Trophoblast cell (in vitro differentiated cells and primary cell): ENCODE data around the gene KCNMA1.

Experiments
- DNase-seq, 2 donors: peaks; one replicate each; pipeline ENCODE4 v3.0.0-alpha.2; 2016
- H2AFZ ChIP-seq: 2 replicates; pipeline ENCODE4 v1.6.1; 2013; ENCODE audit warnings: low read length, moderate library complexity, mild to moderate bottlenecking; ENCODE audit not compliant: insufficient read depth, poor library complexity
- H2AK5ac ChIP-seq: 2 replicates; pipeline ENCODE4 v1.6.1; 2013; ENCODE audit warnings: mild to moderate bottlenecking, low read length
- H2BK120ac ChIP-seq: 2 replicates; pipeline ENCODE4 v1.6.1; 2013; ENCODE audit warnings: low read length, mild to moderate bottlenecking, moderate library complexity; ENCODE audit not compliant: insufficient read depth, poor library complexity
- H2BK12ac ChIP-seq: 2 replicates; pipeline ENCODE4 v1.6.1; 2013; ENCODE audit warnings: mild to moderate bottlenecking, low read length, moderate library complexity
- H2BK5ac ChIP-seq: 2 replicates; pipeline ENCODE4 v1.6.1; 2013; ENCODE audit warnings: low read length, low read depth, moderate library complexity, mild to moderate bottlenecking; ENCODE audit not compliant: poor library complexity
- H3K14ac ChIP-seq: 2 replicates; pipeline ENCODE4 v1.6.1; 2013; ENCODE audit warnings: mild to moderate bottlenecking, low read length
- H3K18ac ChIP-seq: 2 replicates; pipeline ENCODE4 v1.6.1; 2013; ENCODE audit warnings: mild to moderate bottlenecking, low read length
- H3K23ac ChIP-seq: 2 replicates; pipeline ENCODE4 v1.6.1; 2013; ENCODE audit warnings: low read length
- H3K27ac ChIP-seq: 2 replicates; pipeline ENCODE4 v1.5.1; 2013; ENCODE audit warnings: low read depth, mild to moderate bottlenecking, inconsistent platforms, low read length, moderate library complexity
- H3K27me3 ChIP-seq: 2 replicates; pipeline ENCODE4 v1.6.1; 2013; ENCODE audit warnings: inconsistent platforms, mild to moderate bottlenecking, low read length, moderate library complexity; ENCODE audit not compliant: insufficient read depth
- H3K36me3 ChIP-seq, 2 experiments: 1 replicate in 1 of 2; 2 replicates in 1 of 2; pipeline ENCODE4 v1.6.1; 2013; ENCODE audit warnings: low read length in 2 of 2, mild to moderate bottlenecking in 2 of 2, moderate library complexity in 1 of 2; ENCODE audit not compliant: insufficient read depth in 2 of 2, control insufficient read depth in 1 of 2
- H3K4ac ChIP-seq: 2 replicates; pipeline ENCODE4 v1.6.1; 2013; ENCODE audit warnings: low read depth, mild to moderate bottlenecking, low read length, moderate library complexity
- H3K4me1 ChIP-seq, 2 experiments: 1 replicate in 1 of 2; 2 replicates in 1 of 2; pipeline ENCODE4 v1.6.1; 2013; ENCODE audit warnings: low read length in 2 of 2, mild to moderate bottlenecking in 2 of 2, moderate library complexity in 1 of 2; ENCODE audit not compliant: insufficient read depth in 2 of 2, control insufficient read depth in 1 of 2
- H3K4me2 ChIP-seq: 2 replicates; pipeline ENCODE4 v1.6.1; 2013; ENCODE audit warnings: inconsistent platforms, mild to moderate bottlenecking, low read length, moderate library complexity
- H3K4me3 ChIP-seq: 2 replicates; pipeline ENCODE4 v1.5.1; 2013; ENCODE audit warnings: mild to moderate bottlenecking, low read depth, low read length, inconsistent platforms
- H3K79me1 ChIP-seq: one replicate; pipeline ENCODE4 v1.6.1; 2013; ENCODE audit warnings: low read length
- H3K79me2 ChIP-seq: 2 replicates; pipeline ENCODE4 v1.6.1; 2013; ENCODE audit warnings: low read length, mild to moderate bottlenecking; ENCODE audit not compliant: control insufficient read depth, insufficient read depth, poor library complexity
- H3K9ac ChIP-seq: 2 replicates; pipeline ENCODE4 v1.6.1; 2013; ENCODE audit warnings: mild to moderate bottlenecking, low read length
- H3K9me3 ChIP-seq: 2 replicates; pipeline ENCODE4 v1.6.1; 2013; ENCODE audit warnings: low read depth, mild to moderate bottlenecking, control low read depth, inconsistent platforms, low read length; ENCODE audit not compliant: insufficient read depth
- H4K12ac ChIP-seq: 2 replicates; pipeline ENCODE4 v1.6.1; 2013; ENCODE audit warnings: low read depth, mild to moderate bottlenecking, low read length, moderate library complexity
- H4K8ac ChIP-seq: 2 replicates; pipeline ENCODE4 v1.6.1; 2013; ENCODE audit warnings: low read depth, mild to moderate bottlenecking, low read length, moderate library complexity
- H4K91ac ChIP-seq: one replicate; pipeline ENCODE4 v1.6.1; 2013; ENCODE audit warnings: low read depth, mild to moderate bottlenecking, low read length, moderate library complexity
- WGBS: extraction: QIAGEN DNeasy Blood & Tissue Kit; methylation state at CpG from one replicate; pipeline ENCODE4 v1.1.7; 2013; ENCODE audit warnings: missing lambda C conversion rate; ENCODE audit not compliant: insufficient read length, insufficient coverage; ENCODE audit errors: extremely low coverage; 5-methylcytosine and 5-hydroxymethylcytosine counted together

The KCNMA1 gene

DNA sequence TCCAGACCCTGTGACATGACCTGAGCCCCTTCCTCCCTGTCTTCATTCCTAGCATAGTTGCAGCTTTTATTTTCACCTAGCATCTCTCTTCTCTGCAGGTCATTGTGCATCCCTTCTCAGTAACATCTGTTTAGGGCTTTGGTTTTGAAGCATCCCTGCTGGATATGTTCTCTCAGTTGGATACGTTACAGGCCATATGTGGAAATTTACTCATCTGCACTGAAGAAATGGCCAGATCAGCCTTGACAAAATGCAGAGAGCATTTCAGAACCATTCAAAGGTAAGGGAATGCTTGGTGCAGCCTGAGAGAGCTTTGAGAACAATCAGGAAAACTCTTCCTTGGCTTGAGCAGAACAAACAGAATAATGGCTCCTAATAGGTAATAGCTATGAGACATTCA lies 647.0 kb downstream of the KCNMA1 start:
- DNase-seq, result no peak
- Histone ChIP-seq H3K79me1 (no peaks in the 10 kb centered on the region), H3K79me2 (no peaks in the 10 kb centered on the region), H3K4me1 (no peaks in the 10 kb centered on the region), H2BK5ac (no peak overlapping the region), H3K4me3 (no peak overlapping the region), H3K9me3 (peaks cover 3% of the 10 kb centered on the region), H2BK120ac (no peak overlapping the region), H3K14ac (no peak overlapping the region), H2BK12ac (no peak overlapping the region), H3K36me3 (peaks cover 0 to 7% of the 10 kb centered on the region in 2 experiments), H3K27me3 (no peaks in the 10 kb centered on the region), H4K91ac (no peak overlapping the region), H3K4ac (no peak overlapping the region), H3K18ac (no peak overlapping the region), H3K4me2 (no peak overlapping the region), H3K23ac (no peak overlapping the region), H3K27ac (no peak overlapping the region), H2AK5ac (no peak overlapping the region), H4K8ac (no peak overlapping the region), H3K9ac (no peak overlapping the region), H2AFZ (no peak overlapping the region), H4K12ac (no peak overlapping the region)
- no CpG with 5 or more reads among the region's 1 CpG for WGBS

DNA sequence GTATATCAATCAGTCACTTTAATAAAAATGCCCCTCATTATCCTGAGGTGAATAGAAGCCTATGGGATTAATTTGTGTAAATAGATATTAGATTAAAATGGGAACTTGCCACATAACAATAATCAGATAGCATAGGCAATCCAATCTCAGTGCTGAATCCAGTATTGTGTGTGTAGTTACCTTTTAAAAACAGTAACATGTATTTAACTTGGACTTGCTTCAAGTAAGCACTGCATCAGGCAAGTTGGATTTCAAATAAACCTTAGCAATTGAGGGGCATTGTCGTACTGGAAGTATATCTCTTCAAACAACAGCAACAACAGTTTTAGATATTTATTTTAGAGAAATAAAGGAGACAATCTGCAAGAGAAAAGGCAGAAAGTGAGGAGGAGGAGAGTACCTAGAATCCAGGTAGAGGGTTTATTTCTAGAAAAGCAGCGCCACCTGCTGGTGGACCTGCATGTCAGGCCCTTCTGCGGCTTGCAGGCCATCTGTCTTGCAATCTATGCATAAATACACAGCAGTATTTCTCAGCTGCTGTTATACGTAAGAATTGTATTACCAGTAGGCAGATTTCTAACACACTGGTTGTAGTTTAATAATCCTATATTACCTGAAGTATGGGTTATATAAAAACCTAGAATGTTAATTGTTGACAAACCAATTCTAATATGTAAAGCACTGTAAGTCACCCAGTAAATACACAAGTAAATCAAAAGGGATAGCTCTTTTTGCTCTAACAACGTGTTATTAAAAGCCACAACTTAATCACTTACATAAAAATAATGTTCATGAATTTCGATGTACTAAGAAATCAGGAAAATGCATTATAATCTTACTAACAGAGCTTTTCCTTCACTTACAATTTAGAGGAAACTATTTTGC lies 652.8 kb downstream of the KCNMA1 start:
- no peak overlapping the region for H4K91ac ChIP-seq
- H2BK5ac ChIP-seq, result no peak overlapping the region

DNA sequence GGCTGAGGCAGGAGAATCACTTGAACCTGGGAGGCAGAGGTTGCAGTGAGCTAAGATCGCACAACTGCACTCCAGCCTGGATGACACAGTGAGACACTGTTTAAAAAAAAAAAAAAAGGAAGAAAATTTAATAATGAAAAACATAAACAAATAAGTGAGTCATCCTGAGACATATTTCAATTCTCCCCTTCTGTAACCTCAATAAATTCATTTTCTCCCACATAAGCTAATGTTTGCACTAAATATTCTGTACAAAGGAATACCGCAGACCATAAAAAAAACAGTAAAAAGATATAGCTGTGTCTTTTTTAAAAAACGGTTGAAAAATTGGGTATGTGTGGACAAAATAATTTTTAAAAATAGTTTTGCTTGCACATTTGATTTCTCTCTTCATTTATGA lies 654.0 kb downstream of the KCNMA1 start:
- Histone ChIP-seq H3K4me2 (no peak overlapping the region), H3K36me3 (peaks cover 0 to 2% of the 10 kb centered on the region in 2 experiments), H2BK5ac (no peak overlapping the region), H3K27ac (no peak overlapping the region), H4K91ac (no peak overlapping the region), H2BK120ac (no peak overlapping the region), H3K79me2 (no peaks in the 10 kb centered on the region), H3K27me3 (no peaks in the 10 kb centered on the region), H3K9ac (no peak overlapping the region), H4K8ac (no peak overlapping the region), H3K4me1 (no peaks in the 10 kb centered on the region), H3K9me3 (no peaks in the 10 kb centered on the region), H3K18ac (no peak overlapping the region), H2BK12ac (no peak overlapping the region), H2AFZ (no peak overlapping the region), H4K12ac (no peak overlapping the region), H3K14ac (no peak overlapping the region), H3K4me3 (no peak overlapping the region), H3K79me1 (no peaks in the 10 kb centered on the region), H3K4ac (no peak overlapping the region), H3K23ac (no peak overlapping the region), H2AK5ac (no peak overlapping the region)
- DNase-seq, result no peak
- WGBS, result no CpG with 5 or more reads among the region's 3 CpGs

More for the DNA sequence above, 652.8 kb downstream of the KCNMA1 start:
- no peak overlapping the region for H2BK120ac ChIP-seq
- no peak overlapping the region for H2BK12ac ChIP-seq
- H3K23ac ChIP-seq, result no peak overlapping the region
- no peak overlapping the region for H3K27ac ChIP-seq
- no peak overlapping the region for H2AFZ ChIP-seq
- no peaks in the 10 kb centered on the region for H3K79me1 ChIP-seq
- H3K79me2 ChIP-seq, result no peaks in the 10 kb centered on the region
- no peak overlapping the region for H3K4me2 ChIP-seq
- H3K18ac ChIP-seq, result no peak overlapping the region
- no peaks in the 10 kb centered on the region for H3K4me1 ChIP-seq
- H3K4me3 ChIP-seq, result no peak overlapping the region
- H3K9me3 ChIP-seq, result no peaks in the 10 kb centered on the region
- H3K27me3 ChIP-seq, result no peaks in the 10 kb centered on the region
- no peak overlapping the region for H4K12ac ChIP-seq
- no CpG with 5 or more reads among the region's 6 CpGs for WGBS
- peaks cover 0 to 2% of the 10 kb centered on the region in 2 experiments for H3K36me3 ChIP-seq
- no peak overlapping the region for H3K4ac ChIP-seq
- no peak overlapping the region for H3K9ac ChIP-seq
- H3K14ac ChIP-seq, result no peak overlapping the region
- DNase-seq, result peak; percentile 65 to 86
- H4K8ac ChIP-seq, result no peak overlapping the region
- H2AK5ac ChIP-seq, result no peak overlapping the region

DNA sequence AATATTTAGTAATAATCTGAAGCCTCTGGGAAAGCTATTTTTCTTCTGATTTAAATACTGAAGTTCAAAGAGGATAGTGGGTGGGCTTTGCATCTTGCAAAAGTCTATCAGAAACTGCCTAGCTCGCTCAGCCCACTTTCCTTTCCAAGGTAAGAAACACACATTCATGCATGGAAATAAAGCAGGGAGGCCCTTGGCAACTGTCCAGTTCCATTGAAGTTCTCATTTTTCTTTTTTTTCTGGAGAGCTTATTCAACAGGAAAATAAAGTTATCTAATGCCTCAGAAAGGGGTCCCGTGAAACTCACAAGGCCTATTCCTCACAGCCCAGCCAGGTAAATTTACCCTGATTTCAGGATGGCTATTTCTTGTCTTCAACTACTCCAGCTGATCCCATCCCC lies 654.9 kb downstream of the KCNMA1 start:
- Histone ChIP-seq H3K4me1 (no peaks in the 10 kb centered on the region), H3K14ac (no peak overlapping the region), H3K79me2 (no peaks in the 10 kb centered on the region), H3K4ac (no peak overlapping the region), H2BK12ac (no peak overlapping the region), H3K27ac (no peak overlapping the region), H3K18ac (no peak overlapping the region), H4K91ac (no peak overlapping the region), H2AFZ (no peak overlapping the region), H3K4me3 (no peak overlapping the region), H4K12ac (no peak overlapping the region), H3K9me3 (no peaks in the 10 kb centered on the region), H2BK120ac (no peak overlapping the region), H3K23ac (no peak overlapping the region), H3K36me3 (peaks cover 0 to 2% of the 10 kb centered on the region in 2 experiments), H3K79me1 (no peaks in the 10 kb centered on the region), H2AK5ac (no peak overlapping the region), H4K8ac (no peak overlapping the region), H3K9ac (no peak overlapping the region), H2BK5ac (no peak overlapping the region), H3K27me3 (no peaks in the 10 kb centered on the region), H3K4me2 (no peak overlapping the region)
- no CpG with 5 or more reads among the region's 2 CpGs for WGBS
- no peak for DNase-seq
